ENCODE results near the gene MUCL3. TPM values are rescaled to one million over a fixed set of nuclear protein-coding genes. Genes with fewer than 3 reads are reported as not detected.

The MUCL3 gene
- total and polyA plus RNA-seq, 2 of the 8 experiments (the other 6 are each of a cell fraction or from before 2014, with no cell fraction given): 0.15 to 0.37 TPM

DNA sequence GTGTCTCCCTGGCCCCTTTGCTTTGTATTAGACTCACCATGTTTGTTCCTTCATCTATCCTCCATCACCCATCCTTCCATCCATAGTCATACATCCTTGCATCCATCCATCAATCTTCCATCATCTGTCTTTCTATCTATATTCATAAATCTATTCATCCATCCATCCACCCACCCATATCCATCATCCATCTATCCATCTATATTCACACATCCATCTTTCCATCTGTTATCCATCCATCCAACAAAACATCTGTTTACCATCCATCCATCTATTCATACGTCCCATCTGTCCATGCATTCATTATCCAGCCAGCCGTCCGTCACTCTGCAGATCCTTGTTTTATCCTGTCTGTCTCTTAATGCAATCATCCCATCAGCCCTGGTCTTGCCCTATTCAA, 45.8 kb upstream of the MUCL3 start:
- H4K20me1 ChIP-seq (replicated peaks in 1 of 2; ENCODE audit: control insufficient read depth in 1 of 2, insufficient read depth in 2 of 2, low read length in 2 of 2): peaks cover 4 to 28% of the 10 kb centered on the region in 2 experiments
- TF ChIP-seq POLR2A (IDR thresholded peaks at IDR 0.05; ENCODE audit: control extremely low read depth in 1 of 2, low read depth in 2 of 2, low read length in 2 of 2) (no peak), SRF (IDR thresholded peaks at IDR 0.05; ENCODE audit: low read depth, low read length) (no peak), HDAC2 (IDR thresholded peaks at IDR 0.05; ENCODE audit: borderline replicate concordance in 1 of 2, low read depth in 2 of 2, low read length in 2 of 2) (no peak), ATF3 (IDR thresholded peaks at IDR 0.05; ENCODE audit: insufficient read depth, low read depth, low read length) (no peak), RNF2 (IDR thresholded peaks at IDR 0.05; ENCODE audit: borderline replicate concordance, low read depth, low read length, missing control alignments, poor library complexity, severe bottlenecking) (no peak), SP1 (IDR thresholded peaks at IDR 0.05; ENCODE audit: low read depth, low read length) (no peak), BRCA1 (IDR thresholded peaks at IDR 0.05; ENCODE audit: low read depth, low read length) (no peak), NANOG (IDR thresholded peaks at IDR 0.05; ENCODE audit: insufficient read depth, low read depth, low read length, poor library complexity, severe bottlenecking) (no peak), BCL11A (IDR thresholded peaks at IDR 0.05; ENCODE audit: low read depth in 2 of 2, low read length in 2 of 2) (no peak), KDM5A (IDR thresholded peaks at IDR 0.05; ENCODE audit: low read length) (no peak), SIX5 (IDR thresholded peaks at IDR 0.05; ENCODE audit: low read depth, low read length) (no peak), RFX5 (IDR thresholded peaks at IDR 0.05; ENCODE audit: borderline replicate concordance, low read depth, low read length) (no peak), KDM4A (IDR thresholded peaks at IDR 0.05; ENCODE audit: low read depth, low read length, severe bottlenecking) (no peak)

More for the DNA sequence above, 45.8 kb upstream of the MUCL3 start:
- CTCF ChIA-PET (ENCODE audit: partially characterized antibody): interaction anchor here (1.2 to 29.0 kb wide), 8 partner anchors 9 to 66 kb away, joined by 4 to 610 read pairs (median 9); partner anchors contain the start of gene VARS2
- 91 to 100% methylated on average over 1 to 3 of the region's 3 CpGs for WGBS, 2 experiments (ENCODE audit: extremely low coverage in 1 of 2, insufficient coverage in 1 of 2, insufficient read length in 1 of 2, insufficient replicate concordance in 2 of 2, low coverage in 1 of 2, low lambda C conversion rate in 2 of 2, missing lambda C conversion rate in 1 of 2)
- no peak overlapping the region for H3K4me3 ChIP-seq (ENCODE audit: extremely low read depth in 1 of 4, insufficient read depth in 2 of 4, low read depth in 3 of 4, low read length in 4 of 4)
- H3K9ac ChIP-seq (replicated peaks in 1 of 4; ENCODE audit: extremely low read depth in 1 of 4, low read depth in 3 of 4, low read length in 3 of 4): no peak overlapping the region
- peaks cover 8% of the 10 kb centered on the region; the same call in 1 of the 2 replicates for H3K23me2 ChIP-seq (ENCODE audit: low read depth, low read length)
- peaks cover 0 to 9% (median 2%) of the 10 kb centered on the region in 4 experiments; a peak in 4 of 7 replicates for H3K4me1 ChIP-seq (replicated peaks in 1 of 4; ENCODE audit: control insufficient read depth in 3 of 4, insufficient read depth in 4 of 4, low read length in 3 of 4)
- no peak overlapping the region for H4K5ac ChIP-seq (ENCODE audit: insufficient read length, low read depth, low read length)
- H2BK5ac ChIP-seq (ENCODE audit: low read depth, low read length): no peak overlapping the region
- H2BK15ac ChIP-seq (ENCODE audit: low read length): no peak overlapping the region
- H3K56ac ChIP-seq (replicated peaks; ENCODE audit: insufficient read length, low read depth, low read length): no peak overlapping the region
- H3K9me3 ChIP-seq (ENCODE audit: insufficient read depth in 2 of 2, low read depth in 1 of 2, low read length in 1 of 2): no peaks in the 10 kb centered on the region
- DNase-seq (ENCODE audit: low read depth in 1 of 2, low spot score in 2 of 2): no peak
- H3K36me3 ChIP-seq (ENCODE audit: control insufficient read depth in 2 of 4, insufficient read depth in 4 of 4, low read length in 3 of 4): peaks cover 51 to 98% (median 87%) of the 10 kb centered on the region in 4 experiments
- no peak overlapping the region for H3K14ac ChIP-seq (ENCODE audit: insufficient read length)
- H4K91ac ChIP-seq (replicated peaks; ENCODE audit: insufficient read length, low read length): no peak overlapping the region
- H3K79me1 ChIP-seq (ENCODE audit: low read depth, low read length): peaks cover 10% of the 10 kb centered on the region
- peaks cover 0 to 14% of the 10 kb centered on the region in 2 experiments; a peak in 1 of 4 replicates for H3K79me2 ChIP-seq (ENCODE audit: control insufficient read depth in 1 of 2, insufficient read depth in 2 of 2, low read length in 2 of 2)
- no peak overlapping the region for H2BK12ac ChIP-seq (ENCODE audit: low read depth, low read length)
- no peak overlapping the region for H2BK120ac ChIP-seq (replicated peaks; ENCODE audit: low read depth, low read length)
- H2BK20ac ChIP-seq (ENCODE audit: low read length): no peak overlapping the region
- H3K18ac ChIP-seq (ENCODE audit: extremely low read depth, low read length): no peak overlapping the region
- no peaks in the 10 kb centered on the region for H3K27me3 ChIP-seq (replicated peaks in 1 of 4; ENCODE audit: control insufficient read depth in 3 of 4, extremely low read depth in 1 of 4, insufficient read depth in 3 of 4, low read length in 3 of 4)
- no peak overlapping the region for H3K23ac ChIP-seq (ENCODE audit: insufficient read length)
- POLR2A ChIA-PET (ENCODE audit: partially characterized antibody): interaction anchor here (0.6 to 2.5 kb wide), 6 partner anchors 8 to 643 kb away, joined by 3 to 14 read pairs (median 4); partner anchors contain the start of genes GTF2H4 and VARS2
- no peak overlapping the region for H3K4me2 ChIP-seq (ENCODE audit: insufficient read depth in 1 of 2, low read depth in 2 of 2, low read length in 2 of 2)
- no peak overlapping the region for H2AK5ac ChIP-seq (ENCODE audit: low read depth, low read length)
- no peak overlapping the region for H3K4ac ChIP-seq (replicated peaks; ENCODE audit: insufficient read length, low read depth, low read length)
- no peak overlapping the region for H4K8ac ChIP-seq (ENCODE audit: extremely low read depth, insufficient read depth, low read length)
- no peak overlapping the region for H3K27ac ChIP-seq (ENCODE audit: low read depth, low read length)
- no peak overlapping the region for H2AFZ ChIP-seq (ENCODE audit: low read length)
- FAIRE-seq: no peak

Data from H1 (cell line).